Measurements from ENCODE around the gene APBB2.

The APBB2 gene

DNA sequence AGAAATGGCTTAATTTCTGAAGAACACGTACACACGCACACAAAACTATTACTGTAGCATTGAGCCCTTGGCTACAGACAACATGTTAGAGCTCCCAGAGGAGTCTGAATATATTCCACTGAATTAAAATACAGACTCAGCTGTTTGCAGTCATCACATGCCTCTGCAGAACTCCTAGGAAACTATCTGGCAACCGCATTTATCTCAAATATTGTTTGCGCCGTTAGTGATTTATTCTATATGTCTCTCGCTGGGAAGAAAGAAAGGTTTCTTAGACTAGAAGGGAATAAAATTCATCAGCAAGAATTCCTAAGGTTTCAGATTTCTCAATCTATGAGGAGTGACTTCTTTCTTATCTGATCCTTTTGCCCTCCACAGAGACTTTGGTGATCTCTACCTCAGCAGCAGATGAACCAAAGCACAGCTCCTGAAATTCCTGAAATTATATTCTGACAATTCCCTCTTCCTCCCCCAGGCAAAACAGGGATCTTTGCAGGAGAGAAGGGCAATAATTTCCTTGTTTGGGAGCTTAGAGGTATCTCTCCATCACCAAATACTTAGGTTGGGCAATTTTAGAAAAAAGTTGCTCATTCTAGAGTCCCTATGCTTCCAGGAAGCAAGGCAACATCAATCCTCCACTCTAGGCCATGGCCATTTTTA lies 199.2 kb downstream of the APBB2 start:
- ATAC-seq: no peak
- TF ChIP-seq ZFP3 (CRISPR knock-in tag; IDR thresholded peaks at IDR 0.05) (no peak), ISL1 (CRISPR knock-in tag; IDR thresholded peaks at IDR 0.05) (no peak), RARB (CRISPR knock-in tag; IDR thresholded peaks at IDR 0.05) (no peak), ZFP30 (CRISPR knock-in tag; IDR thresholded peaks at IDR 0.05) (no peak), BACH2 (CRISPR knock-in tag; IDR thresholded peaks at IDR 0.05; ENCODE audit: borderline replicate concordance) (no peak), OSR1 (CRISPR knock-in tag; IDR thresholded peaks at IDR 0.05) (no peak), TOX (CRISPR knock-in tag; IDR thresholded peaks at IDR 0.05; ENCODE audit: borderline replicate concordance) (no peak), ESRRG (CRISPR knock-in tag; IDR thresholded peaks at IDR 0.05) (no peak), ARNTL (CRISPR knock-in tag; IDR thresholded peaks at IDR 0.05; ENCODE audit: borderline replicate concordance, low read depth) (no peak), TCF4 (CRISPR knock-in tag; IDR thresholded peaks at IDR 0.05; ENCODE audit: borderline replicate concordance) (no peak)
- TF ChIP-seq, protein P1, sequence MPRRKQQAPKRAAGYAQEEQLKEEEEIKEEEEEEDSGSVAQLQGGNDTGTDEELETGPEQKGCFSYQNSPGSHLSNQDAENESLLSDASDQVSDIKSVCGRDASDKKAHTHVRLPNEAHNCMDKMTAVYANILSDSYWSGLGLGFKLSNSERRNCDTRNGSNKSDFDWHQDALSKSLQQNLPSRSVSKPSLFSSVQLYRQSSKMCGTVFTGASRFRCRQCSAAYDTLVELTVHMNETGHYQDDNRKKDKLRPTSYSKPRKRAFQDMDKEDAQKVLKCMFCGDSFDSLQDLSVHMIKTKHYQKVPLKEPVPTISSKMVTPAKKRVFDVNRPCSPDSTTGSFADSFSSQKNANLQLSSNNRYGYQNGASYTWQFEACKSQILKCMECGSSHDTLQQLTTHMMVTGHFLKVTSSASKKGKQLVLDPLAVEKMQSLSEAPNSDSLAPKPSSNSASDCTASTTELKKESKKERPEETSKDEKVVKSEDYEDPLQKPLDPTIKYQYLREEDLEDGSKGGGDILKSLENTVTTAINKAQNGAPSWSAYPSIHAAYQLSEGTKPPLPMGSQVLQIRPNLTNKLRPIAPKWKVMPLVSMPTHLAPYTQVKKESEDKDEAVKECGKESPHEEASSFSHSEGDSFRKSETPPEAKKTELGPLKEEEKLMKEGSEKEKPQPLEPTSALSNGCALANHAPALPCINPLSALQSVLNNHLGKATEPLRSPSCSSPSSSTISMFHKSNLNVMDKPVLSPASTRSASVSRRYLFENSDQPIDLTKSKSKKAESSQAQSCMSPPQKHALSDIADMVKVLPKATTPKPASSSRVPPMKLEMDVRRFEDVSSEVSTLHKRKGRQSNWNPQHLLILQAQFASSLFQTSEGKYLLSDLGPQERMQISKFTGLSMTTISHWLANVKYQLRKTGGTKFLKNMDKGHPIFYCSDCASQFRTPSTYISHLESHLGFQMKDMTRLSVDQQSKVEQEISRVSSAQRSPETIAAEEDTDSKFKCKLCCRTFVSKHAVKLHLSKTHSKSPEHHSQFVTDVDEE (CRISPR knock-in tag; IDR thresholded peaks at IDR 0.05): no peak
- TF ChIP-seq, protein P2, sequence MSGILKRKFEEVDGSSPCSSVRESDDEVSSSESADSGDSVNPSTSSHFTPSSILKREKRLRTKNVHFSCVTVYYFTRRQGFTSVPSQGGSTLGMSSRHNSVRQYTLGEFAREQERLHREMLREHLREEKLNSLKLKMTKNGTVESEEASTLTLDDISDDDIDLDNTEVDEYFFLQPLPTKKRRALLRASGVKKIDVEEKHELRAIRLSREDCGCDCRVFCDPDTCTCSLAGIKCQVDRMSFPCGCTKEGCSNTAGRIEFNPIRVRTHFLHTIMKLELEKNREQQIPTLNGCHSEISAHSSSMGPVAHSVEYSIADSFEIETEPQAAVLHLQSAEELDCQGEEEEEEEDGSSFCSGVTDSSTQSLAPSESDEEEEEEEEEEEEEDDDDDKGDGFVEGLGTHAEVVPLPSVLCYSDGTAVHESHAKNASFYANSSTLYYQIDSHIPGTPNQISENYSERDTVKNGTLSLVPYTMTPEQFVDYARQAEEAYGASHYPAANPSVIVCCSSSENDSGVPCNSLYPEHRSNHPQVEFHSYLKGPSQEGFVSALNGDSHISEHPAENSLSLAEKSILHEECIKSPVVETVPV (CRISPR knock-in tag; IDR thresholded peaks at IDR 0.05): no peak

DNA sequence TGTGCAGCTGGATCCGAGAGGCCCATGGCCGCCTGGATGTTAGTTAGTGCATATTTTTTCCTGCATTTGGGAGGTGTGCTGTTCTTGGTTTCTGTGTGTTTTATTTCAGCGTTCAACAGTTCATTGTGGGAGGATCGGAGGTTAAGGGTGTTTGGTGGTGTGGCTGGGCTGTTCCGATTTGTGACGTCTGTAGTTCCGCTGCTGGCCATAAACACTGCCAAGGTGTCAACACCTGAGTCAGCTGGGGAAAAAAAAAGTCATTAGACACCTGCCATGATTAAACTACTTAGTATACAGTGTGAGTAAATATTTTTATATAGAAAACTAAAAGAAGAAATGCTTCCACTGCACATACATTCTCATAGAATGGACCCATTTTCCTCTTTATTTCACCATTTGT lies 200.2 kb downstream of the APBB2 start:
- TF ChIP-seq CSDC2 (CRISPR knock-in tag; IDR thresholded peaks at IDR 0.05): no peak
- TF ChIP-seq PPARA (CRISPR knock-in tag; IDR thresholded peaks at IDR 0.05; ENCODE audit: borderline replicate concordance): no peak
- TF ChIP-seq BACH2 (CRISPR knock-in tag; IDR thresholded peaks at IDR 0.05; ENCODE audit: borderline replicate concordance): no peak
- TF ChIP-seq TCF4 (CRISPR knock-in tag; IDR thresholded peaks at IDR 0.05; ENCODE audit: borderline replicate concordance): no peak
- no peak for TF ChIP-seq ZNF70 (CRISPR knock-in tag; IDR thresholded peaks at IDR 0.05)
- TF ChIP-seq RARB (CRISPR knock-in tag; IDR thresholded peaks at IDR 0.05): no peak
- TF ChIP-seq ZFP30 (CRISPR knock-in tag; IDR thresholded peaks at IDR 0.05): no peak
- TF ChIP-seq, protein P3, sequence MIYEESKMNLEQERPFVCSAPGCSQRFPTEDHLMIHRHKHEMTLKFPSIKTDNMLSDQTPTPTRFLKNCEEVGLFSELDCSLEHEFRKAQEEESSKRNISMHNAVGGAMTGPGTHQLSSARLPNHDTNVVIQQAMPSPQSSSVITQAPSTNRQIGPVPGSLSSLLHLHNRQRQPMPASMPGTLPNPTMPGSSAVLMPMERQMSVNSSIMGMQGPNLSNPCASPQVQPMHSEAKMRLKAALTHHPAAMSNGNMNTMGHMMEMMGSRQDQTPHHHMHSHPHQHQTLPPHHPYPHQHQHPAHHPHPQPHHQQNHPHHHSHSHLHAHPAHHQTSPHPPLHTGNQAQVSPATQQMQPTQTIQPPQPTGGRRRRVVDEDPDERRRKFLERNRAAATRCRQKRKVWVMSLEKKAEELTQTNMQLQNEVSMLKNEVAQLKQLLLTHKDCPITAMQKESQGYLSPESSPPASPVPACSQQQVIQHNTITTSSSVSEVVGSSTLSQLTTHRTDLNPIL (CRISPR knock-in tag; IDR thresholded peaks at IDR 0.05; ENCODE audit: low read depth): no peak
- no peak for ATAC-seq

DNA sequence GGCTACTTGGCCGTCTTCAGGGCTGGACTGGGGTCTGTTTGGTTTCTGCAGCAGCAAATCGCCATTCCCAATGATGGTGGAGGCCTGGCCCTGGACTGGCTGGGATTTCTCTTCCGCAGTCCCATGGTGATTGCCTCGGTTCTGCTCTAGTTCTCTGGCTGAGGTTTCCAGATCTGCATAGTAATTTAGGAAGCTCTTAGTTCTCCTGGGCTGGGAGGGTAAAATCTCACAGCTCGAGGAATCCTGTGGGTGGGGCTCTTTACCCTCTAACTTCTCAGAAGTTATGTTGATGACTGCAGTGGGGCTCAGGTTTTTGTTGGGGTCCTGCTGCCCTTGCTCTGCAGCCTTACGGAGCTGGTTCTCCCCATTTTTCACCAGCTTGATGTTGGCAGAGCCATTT lies 200.6 kb downstream of the APBB2 start:
- ATAC-seq: no peak
- TF ChIP-seq, protein P3 (CRISPR knock-in tag; IDR thresholded peaks at IDR 0.05; ENCODE audit: low read depth): no peak
- no peak for TF ChIP-seq ZC3H10 (CRISPR knock-in tag; IDR thresholded peaks at IDR 0.05)
- TF ChIP-seq GLIS3 (CRISPR knock-in tag; IDR thresholded peaks at IDR 0.05): no peak
- no peak for TF ChIP-seq ISL1 (CRISPR knock-in tag; IDR thresholded peaks at IDR 0.05)
- TF ChIP-seq RARB (CRISPR knock-in tag; IDR thresholded peaks at IDR 0.05): no peak
- no peak for TF ChIP-seq ZFP30 (CRISPR knock-in tag; IDR thresholded peaks at IDR 0.05)
- TF ChIP-seq TOX (CRISPR knock-in tag; IDR thresholded peaks at IDR 0.05; ENCODE audit: borderline replicate concordance): no peak
- TF ChIP-seq ZFP3 (CRISPR knock-in tag; IDR thresholded peaks at IDR 0.05): no peak

DNA sequence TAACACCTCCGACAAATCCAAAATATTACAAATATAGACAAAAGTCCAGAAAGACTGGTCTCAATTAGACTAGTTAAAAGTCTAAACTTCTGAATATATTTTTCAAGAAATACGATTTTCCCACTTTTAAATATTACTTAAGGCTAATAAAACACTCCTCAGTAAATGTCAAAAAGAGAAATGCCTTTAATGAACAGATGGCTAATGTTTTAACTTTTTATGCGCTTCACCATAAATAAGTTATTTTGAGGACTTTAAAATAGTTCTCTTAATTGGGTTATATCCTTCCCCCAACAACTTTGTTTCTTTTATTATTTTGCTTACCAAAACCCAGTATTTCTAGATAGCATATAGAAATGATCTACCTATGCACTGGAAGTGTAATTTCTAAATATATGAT lies 201.4 kb downstream of the APBB2 start:
- no peak for ATAC-seq
- no peak for TF ChIP-seq OSR1 (CRISPR knock-in tag; IDR thresholded peaks at IDR 0.05)
- TF ChIP-seq TCF4 (CRISPR knock-in tag; IDR thresholded peaks at IDR 0.05; ENCODE audit: borderline replicate concordance): no peak
- TF ChIP-seq ZNF70 (CRISPR knock-in tag; IDR thresholded peaks at IDR 0.05): no peak
- TF ChIP-seq PPARA (CRISPR knock-in tag; IDR thresholded peaks at IDR 0.05; ENCODE audit: borderline replicate concordance): no peak
- TF ChIP-seq, protein P4, sequence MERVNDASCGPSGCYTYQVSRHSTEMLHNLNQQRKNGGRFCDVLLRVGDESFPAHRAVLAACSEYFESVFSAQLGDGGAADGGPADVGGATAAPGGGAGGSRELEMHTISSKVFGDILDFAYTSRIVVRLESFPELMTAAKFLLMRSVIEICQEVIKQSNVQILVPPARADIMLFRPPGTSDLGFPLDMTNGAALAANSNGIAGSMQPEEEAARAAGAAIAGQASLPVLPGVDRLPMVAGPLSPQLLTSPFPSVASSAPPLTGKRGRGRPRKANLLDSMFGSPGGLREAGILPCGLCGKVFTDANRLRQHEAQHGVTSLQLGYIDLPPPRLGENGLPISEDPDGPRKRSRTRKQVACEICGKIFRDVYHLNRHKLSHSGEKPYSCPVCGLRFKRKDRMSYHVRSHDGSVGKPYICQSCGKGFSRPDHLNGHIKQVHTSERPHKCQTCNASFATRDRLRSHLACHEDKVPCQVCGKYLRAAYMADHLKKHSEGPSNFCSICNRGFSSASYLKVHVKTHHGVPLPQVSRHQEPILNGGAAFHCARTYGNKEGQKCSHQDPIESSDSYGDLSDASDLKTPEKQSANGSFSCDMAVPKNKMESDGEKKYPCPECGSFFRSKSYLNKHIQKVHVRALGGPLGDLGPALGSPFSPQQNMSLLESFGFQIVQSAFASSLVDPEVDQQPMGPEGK (CRISPR knock-in tag; IDR thresholded peaks at IDR 0.05; ENCODE audit: borderline replicate concordance): no peak
- TF ChIP-seq ESRRG (CRISPR knock-in tag; IDR thresholded peaks at IDR 0.05): no peak
- TF ChIP-seq GLIS3 (CRISPR knock-in tag; IDR thresholded peaks at IDR 0.05): no peak
- no peak for TF ChIP-seq ZFP30 (CRISPR knock-in tag; IDR thresholded peaks at IDR 0.05)

Measured in SK-N-SH treated with all-trans-retinoic acid at 6 μM for 48 hours (cell line).